PC-3 (cell line): Measurements from ENCODE around the gene HECW1.

Source experiments
- CTCF ChIP-seq: fragments of 300-600 bp; sonication (generic); conservative IDR thresholded peaks from 2 replicates; pipeline ENCODE4 v1.5.1; 2017; ENCODE audit warnings: antibody characterized with exemption, low read depth, mild to moderate bottlenecking, low read length
- EZH2 ChIP-seq: fragments of 300-600 bp; sonication (generic); IDR thresholded peaks from one replicate; pipeline ENCODE4 v1.6.1; 2017; ENCODE audit warnings: antibody characterized with exemption, mild to moderate bottlenecking, low read length; ENCODE audit not compliant: unreplicated experiment
- EZH2phosphoT487 ChIP-seq: fragments of 300-600 bp; sonication (generic); IDR thresholded peaks from 2 replicates; pipeline ENCODE4 v1.6.1; 2018; ENCODE audit warnings: mild to moderate bottlenecking, antibody characterized with exemption, low read length, borderline replicate concordance

GRCh38 chr7:43248961-43249822, 136.7 kb downstream of the HECW1 start:
- TF ChIP-seq CTCF (no peak), EZH2phosphoT487 (no peak), EZH2 (no peak)
